ENCODE measurements around the gene CERCAM.

The CERCAM gene, protein sequence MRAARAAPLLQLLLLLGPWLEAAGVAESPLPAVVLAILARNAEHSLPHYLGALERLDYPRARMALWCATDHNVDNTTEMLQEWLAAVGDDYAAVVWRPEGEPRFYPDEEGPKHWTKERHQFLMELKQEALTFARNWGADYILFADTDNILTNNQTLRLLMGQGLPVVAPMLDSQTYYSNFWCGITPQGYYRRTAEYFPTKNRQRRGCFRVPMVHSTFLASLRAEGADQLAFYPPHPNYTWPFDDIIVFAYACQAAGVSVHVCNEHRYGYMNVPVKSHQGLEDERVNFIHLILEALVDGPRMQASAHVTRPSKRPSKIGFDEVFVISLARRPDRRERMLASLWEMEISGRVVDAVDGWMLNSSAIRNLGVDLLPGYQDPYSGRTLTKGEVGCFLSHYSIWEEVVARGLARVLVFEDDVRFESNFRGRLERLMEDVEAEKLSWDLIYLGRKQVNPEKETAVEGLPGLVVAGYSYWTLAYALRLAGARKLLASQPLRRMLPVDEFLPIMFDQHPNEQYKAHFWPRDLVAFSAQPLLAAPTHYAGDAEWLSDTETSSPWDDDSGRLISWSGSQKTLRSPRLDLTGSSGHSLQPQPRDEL

GRCh38 chr9:128420651-128421481 lies at the start of gene CERCAM:
TSS of gene CERCAM (plus strand) at chr9:128420857. CDS start at chr9:128420878, 21 bp downstream.
- peak in 1 of 2 donors; percentile 24 for DNase-seq (ENCODE audit: low read depth in 2 of 2, low spot score in 1 of 2)

DNA sequence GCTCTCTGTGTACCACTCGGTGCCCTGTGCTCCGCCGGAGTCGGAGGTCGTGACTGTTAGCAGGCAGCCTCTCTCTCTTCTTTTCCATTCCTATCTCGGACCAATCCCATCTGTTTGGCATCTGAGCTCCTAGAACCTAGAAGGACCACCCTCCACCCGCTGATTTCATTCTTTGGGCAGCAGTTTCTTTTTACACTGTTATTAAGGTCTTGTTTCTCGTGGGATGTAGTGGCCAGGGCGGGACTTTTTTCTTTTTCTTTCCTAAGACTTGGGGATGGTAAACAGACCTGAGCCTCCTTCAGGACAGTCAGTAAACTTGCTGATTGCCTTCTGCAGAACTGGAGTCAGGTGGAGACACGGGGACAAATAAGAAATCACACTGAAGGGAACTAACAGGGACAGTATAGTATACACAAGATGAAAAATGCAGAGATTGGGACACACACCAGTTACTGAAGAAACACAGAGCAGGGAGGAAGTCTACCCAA lies 49.0 kb upstream of the CERCAM start:
- DNase-seq (ENCODE audit: low read depth in 2 of 2, low spot score in 1 of 2), result no peak

DNA sequence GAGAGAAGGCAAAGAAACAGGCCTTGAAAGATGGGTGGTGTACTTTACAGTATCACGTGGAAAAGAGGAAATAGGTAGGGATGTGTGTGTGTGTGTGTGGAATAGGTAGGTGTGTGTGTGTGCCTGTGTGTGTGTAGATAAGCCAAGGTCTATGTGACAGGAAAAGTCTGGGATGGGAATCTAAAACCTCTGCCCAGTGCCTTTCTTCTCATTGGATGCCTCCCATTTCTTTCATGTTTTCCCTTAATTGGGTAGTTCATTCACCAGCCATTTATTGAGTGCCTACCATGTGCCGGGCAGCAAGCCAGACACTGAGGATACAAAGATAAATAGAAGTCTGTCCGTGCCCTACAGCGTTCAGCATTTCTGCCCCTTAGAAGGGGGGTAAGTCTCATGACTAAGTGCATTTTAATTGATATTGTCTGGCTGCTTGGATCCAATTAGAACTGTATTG lies 48.4 kb upstream of the CERCAM start:
- DNase-seq (ENCODE audit: low read depth in 2 of 2, low spot score in 1 of 2), result no peak

DNA sequence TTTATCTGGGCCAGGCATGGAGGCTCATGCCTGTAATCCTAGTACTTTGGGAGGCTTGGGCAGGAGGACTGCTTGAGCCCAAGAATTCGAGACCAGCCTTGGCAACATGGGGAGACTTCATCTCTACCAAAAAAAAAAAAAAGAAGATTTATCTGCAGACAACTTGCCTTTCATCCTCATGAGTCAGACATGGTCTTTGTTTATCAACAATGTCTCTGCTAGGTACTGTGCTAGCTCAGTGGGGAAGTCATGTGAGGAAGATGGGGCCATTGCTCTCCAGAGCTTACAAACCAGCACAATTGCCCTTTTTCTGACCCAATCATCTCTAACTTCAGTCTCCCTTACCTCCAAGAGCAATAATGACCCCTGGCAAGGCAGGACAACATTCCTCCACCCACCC lies 47.9 kb upstream of the CERCAM start:
- DNase-seq (ENCODE audit: low read depth in 2 of 2, low spot score in 1 of 2), result no peak

GRCh38 chr9:128374221-128374675 lies 46.4 kb upstream of the CERCAM start:
- DNase-seq (ENCODE audit: low read depth in 2 of 2, low spot score in 1 of 2), result no peak

GRCh38 chr9:128375865-128376264 lies 44.8 kb upstream of the CERCAM start:
- no peak for DNase-seq (ENCODE audit: low read depth in 2 of 2, low spot score in 1 of 2)

DNA sequence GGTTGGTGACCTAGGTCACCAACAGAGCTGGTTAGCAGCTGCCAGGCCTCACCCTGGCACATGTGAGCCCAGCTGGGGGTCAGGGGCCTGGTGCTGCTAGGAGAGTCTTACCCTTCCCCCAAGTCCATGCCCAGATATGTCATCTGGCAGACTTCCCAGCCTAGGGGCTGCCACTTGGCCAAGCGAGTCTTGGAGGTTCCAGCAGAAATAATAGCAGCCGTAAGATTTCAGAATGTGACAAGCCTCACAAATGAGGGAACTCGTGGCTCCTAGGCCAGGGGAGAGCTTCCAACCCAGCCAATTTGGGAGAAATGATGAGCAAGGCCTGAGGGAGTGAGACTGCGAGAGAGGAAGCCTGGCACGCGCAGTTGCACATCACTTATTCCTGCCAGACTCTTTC lies 38.4 kb upstream of the CERCAM start:
- DNase-seq (ENCODE audit: low read depth in 2 of 2, low spot score in 1 of 2), result no peak

GRCh38 chr9:128383007-128383753 lies 37.5 kb upstream of the CERCAM start:
- no peak for DNase-seq (ENCODE audit: low read depth in 2 of 2, low spot score in 1 of 2)

DNA sequence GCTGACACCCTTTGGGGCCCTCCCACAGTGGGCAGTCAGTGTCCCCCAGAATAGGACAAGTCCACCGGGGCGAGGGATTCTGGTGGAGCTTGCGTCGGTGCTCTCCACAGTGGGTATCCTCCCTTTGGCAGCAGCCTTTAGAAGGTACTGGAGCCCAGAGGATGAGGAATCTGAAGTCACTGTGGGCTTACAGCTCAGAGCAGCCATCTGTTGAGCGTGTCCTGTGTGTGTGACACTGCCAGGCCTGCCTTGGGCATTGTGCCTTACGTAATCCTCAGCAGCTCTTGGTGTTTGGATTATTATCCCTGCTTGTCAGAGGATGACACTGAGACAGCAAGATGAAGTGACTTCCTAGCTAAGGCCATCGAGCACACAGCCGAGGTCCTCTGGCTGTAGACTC lies 36.9 kb upstream of the CERCAM start:
- DNase-seq (ENCODE audit: low read depth in 2 of 2, low spot score in 1 of 2), result no peak

GRCh38 chr9:128384801-128385495 lies 35.7 kb upstream of the CERCAM start:
- no peak for DNase-seq (ENCODE audit: low read depth in 2 of 2, low spot score in 1 of 2)

- no peak for DNase-seq (ENCODE audit: low read depth in 2 of 2, low spot score in 1 of 2)
These were observed 34.9 kb upstream of the CERCAM start for GRCh38 chr9:128385496-128386460.

DNA sequence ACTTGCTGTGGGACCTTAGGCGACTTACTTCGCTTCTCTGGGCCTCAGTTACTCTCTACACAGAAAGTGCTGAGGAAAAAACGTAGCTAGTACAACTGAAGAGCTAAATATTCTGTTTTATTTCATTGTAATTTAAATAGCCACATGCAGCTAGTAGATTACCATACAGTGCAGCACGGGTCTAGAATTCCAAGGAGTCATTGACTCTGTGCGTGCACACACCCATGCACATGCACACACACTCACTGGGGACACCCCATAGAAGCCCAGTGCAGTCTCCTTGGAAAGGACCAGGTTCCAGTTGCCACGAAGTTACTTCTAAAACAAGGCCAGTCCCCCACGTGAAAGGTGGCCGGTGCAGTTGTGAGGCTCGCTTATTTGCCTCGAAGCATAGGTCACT lies 32.5 kb upstream of the CERCAM start:
- no peak for DNase-seq (ENCODE audit: low read depth in 2 of 2, low spot score in 1 of 2)

- no peak for DNase-seq (ENCODE audit: low read depth in 2 of 2, low spot score in 1 of 2)
These were observed 31.1 kb upstream of the CERCAM start for GRCh38 chr9:128389395-128390149.

- no peak for DNase-seq (ENCODE audit: low read depth in 2 of 2, low spot score in 1 of 2)
These were observed 30.4 kb upstream of the CERCAM start for GRCh38 chr9:128390150-128390812.

GRCh38 chr9:128390813-128391711 lies 29.6 kb upstream of the CERCAM start:
- no peak for DNase-seq (ENCODE audit: low read depth in 2 of 2, low spot score in 1 of 2)

DNA sequence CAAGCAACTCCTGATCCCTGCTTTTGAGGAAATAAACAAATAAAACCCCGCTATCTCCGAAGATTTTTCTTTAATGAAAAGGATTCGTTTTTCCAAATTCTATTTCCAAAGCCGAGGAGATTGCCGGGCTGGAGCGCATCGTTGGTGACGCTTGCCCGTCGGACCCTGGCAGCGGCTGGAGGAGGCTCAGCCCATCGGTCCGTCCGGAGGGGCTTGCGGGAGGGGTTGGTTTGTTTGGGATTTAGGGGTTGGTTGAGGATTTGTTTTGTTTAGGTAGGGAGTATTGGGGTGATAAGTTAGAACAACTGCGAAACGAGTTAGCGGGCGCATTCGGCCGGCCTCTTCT lies 28.7 kb upstream of the CERCAM start:
- DNase-seq (ENCODE audit: low read depth in 2 of 2, low spot score in 1 of 2), result no peak

Data from stimulated activated CD8-positive, alpha-beta memory T cell treated with anti-CD3 and anti-CD28 coated beads, Interleukin-4, amount 100 ng/mL, for 4 hours (primary cell).